Measurements from ENCODE around the gene CRADD.

Gene CRADD

GRCh38 chr12:93706387-93706786 lies 29.2 kb downstream of the CRADD start:
- ChIA-PET CTCF (interaction anchor here (0.6 to 1.6 kb wide), 4 partner anchors 35 to 396 kb away, joined by 3 to 4 read pairs (median 3); no protein-coding TSS in a partner anchor), POLR2A (no interaction called here)
- H3K4me3 ChIP-seq (ENCODE audit: low read depth, low read length) = no peak overlapping the region
- H3K4me1 ChIP-seq (ENCODE audit: control insufficient read depth, insufficient read depth, low read length) = no peaks in the 10 kb centered on the region
- no peaks in the 10 kb centered on the region for H3K36me3 ChIP-seq (ENCODE audit: control insufficient read depth in 2 of 2, insufficient read depth in 1 of 2, low read length in 2 of 2)
- TF ChIP-seq FEZF1 (tag by site-specific recombination; IDR thresholded peaks at IDR 0.05) (no peak), ZNF791 (tag by site-specific recombination; IDR thresholded peaks at IDR 0.05) (no peak), ZSCAN16 (tag by site-specific recombination; IDR thresholded peaks at IDR 0.05) (no peak), ZNF280C (tag by site-specific recombination; IDR thresholded peaks at IDR 0.05) (no peak), HIC1 (tag by site-specific recombination; IDR thresholded peaks at IDR 0.05) (no peak), ZNF23 (tag by site-specific recombination; IDR thresholded peaks at IDR 0.05; ENCODE audit: borderline replicate concordance) (no peak)
- no peaks in the 10 kb centered on the region for H3K9me3 ChIP-seq (ENCODE audit: control insufficient read depth, insufficient read depth, low read depth, low read length)
- H3K27ac ChIP-seq (ENCODE audit: extremely low read depth, low read depth, low read length) = no peak overlapping the region

GRCh38 chr12:93706824-93707223 lies 29.6 kb downstream of the CRADD start:
- ChIA-PET CTCF (interaction anchor here (0.9 to 1.6 kb wide), 3 partner anchors 35 to 395 kb away, joined by 3 to 4 read pairs (median 3); no protein-coding TSS in a partner anchor), POLR2A (no interaction called here)
- Histone ChIP-seq H3K4me1 (ENCODE audit: control insufficient read depth, insufficient read depth, low read length) (no peaks in the 10 kb centered on the region), H3K36me3 (ENCODE audit: control insufficient read depth in 2 of 2, insufficient read depth in 1 of 2, low read length in 2 of 2) (no peaks in the 10 kb centered on the region), H3K9me3 (ENCODE audit: control insufficient read depth, insufficient read depth, low read depth, low read length) (no peaks in the 10 kb centered on the region), H3K27ac (ENCODE audit: extremely low read depth, low read depth, low read length) (no peak overlapping the region), H3K4me3 (ENCODE audit: low read depth, low read length) (no peak overlapping the region)
- TF ChIP-seq MEIS1 (CRISPR knock-in tag; IDR thresholded peaks at IDR 0.05; ENCODE audit: borderline replicate concordance) = no peak
- TF ChIP-seq ZSCAN16 (tag by site-specific recombination; IDR thresholded peaks at IDR 0.05) = no peak
- TF ChIP-seq ZBTB8A (tag by site-specific recombination; IDR thresholded peaks at IDR 0.05) = no peak
- TF ChIP-seq KLF1 (tag by site-specific recombination; IDR thresholded peaks at IDR 0.05) = no peak
- no peak for TF ChIP-seq TRIM28 (IDR thresholded peaks at IDR 0.05; ENCODE audit: borderline replicate concordance, low read length)
- TF ChIP-seq ZNF530 (tag by site-specific recombination; IDR thresholded peaks at IDR 0.05; ENCODE audit: low read depth) = no peak
- TF ChIP-seq ZNF571 (tag by site-specific recombination; IDR thresholded peaks at IDR 0.05) = no peak
- no peak for TF ChIP-seq GFI1B (tag by site-specific recombination; IDR thresholded peaks at IDR 0.05)
- TF ChIP-seq ZBTB10 (tag by site-specific recombination; IDR thresholded peaks at IDR 0.05) = no peak
- TF ChIP-seq OSR2 (tag by site-specific recombination; IDR thresholded peaks at IDR 0.05) = no peak
- TF ChIP-seq ZNF148 (tag by site-specific recombination; IDR thresholded peaks at IDR 0.05; ENCODE audit: borderline replicate concordance) = no peak
- no peak for TF ChIP-seq ZNF660 (tag by site-specific recombination; IDR thresholded peaks at IDR 0.05)
- TF ChIP-seq GLI4 (tag by site-specific recombination; IDR thresholded peaks at IDR 0.05) = no peak
- no peak for TF ChIP-seq SP7 (tag by site-specific recombination; IDR thresholded peaks at IDR 0.05)
- no peak for TF ChIP-seq ZNF174 (tag by site-specific recombination; IDR thresholded peaks at IDR 0.05)
- TF ChIP-seq ZNF18 (tag by site-specific recombination; IDR thresholded peaks at IDR 0.05) = no peak
- TF ChIP-seq KLF16 (tag by site-specific recombination; IDR thresholded peaks at IDR 0.05) = no peak
- TF ChIP-seq ZSCAN23 (tag by site-specific recombination; IDR thresholded peaks at IDR 0.05) = no peak

All from HEK293 (cell line).